Erythroblast (primary cell): ENCODE data around the gene PIGH.

Experiments
- GATA1 ChIP-seq: IDR thresholded peaks from 2 replicates; pipeline ENCODE4 v1.6.1; 2011; ENCODE audit warnings: low read depth, mild to moderate bottlenecking, control low read depth, low read length, moderate library complexity
- POLR2A ChIP-seq: IDR thresholded peaks from 2 replicates; pipeline ENCODE4 v1.6.1; 2011; ENCODE audit warnings: mild to moderate bottlenecking, low read length

DNA sequence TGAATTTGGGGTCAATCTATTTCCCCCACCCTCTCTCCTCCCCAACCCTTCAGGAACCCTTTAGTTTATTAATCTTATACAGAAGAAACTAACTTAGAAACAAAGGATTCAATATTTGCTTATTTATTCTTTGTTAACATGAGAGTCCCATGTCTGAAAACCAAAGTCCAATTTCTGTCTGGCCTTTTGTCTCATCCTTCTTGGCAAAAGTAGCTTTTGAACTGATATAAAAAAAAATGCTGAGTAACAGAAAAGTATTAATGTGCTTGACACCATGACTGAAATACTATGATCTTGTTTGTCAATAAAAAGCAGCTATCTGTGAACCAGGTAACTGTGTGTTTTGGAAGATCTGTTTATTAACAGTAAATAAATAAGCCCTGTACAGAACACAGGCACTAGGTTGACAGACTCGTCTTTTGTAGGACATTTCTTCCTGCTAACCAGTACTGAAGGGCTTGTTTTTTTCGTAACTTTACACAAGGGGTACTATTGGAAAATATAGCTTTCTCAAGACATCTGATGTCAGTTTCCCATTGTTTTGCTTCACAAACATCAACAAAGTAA, 10.8 kb downstream of the PIGH start:
- no peak for TF ChIP-seq POLR2A
- no peak for TF ChIP-seq GATA1
